GM12874 (cell line): Measurements from ENCODE around the gene ARHGEF7.

ENCODE experiments used
- CTCF ChIP-seq: IDR thresholded peaks from 2 replicates; pipeline ENCODE4 v1.5.1; 2011; ENCODE audit warnings: low read depth, mild to moderate bottlenecking, control low read depth, low read length, moderate library complexity; ENCODE audit not compliant: insufficient read depth

Gene ARHGEF7

GRCh38 chr13:111296417-111296816 is 181.3 kb downstream of the ARHGEF7 start:
- no peak for TF ChIP-seq CTCF

- TF ChIP-seq CTCF = no peak
Measured at GRCh38 chr13:111298214-111298975, 183.3 kb downstream of the ARHGEF7 start.

GRCh38 chr13:111302045-111302726 is 187.1 kb downstream of the ARHGEF7 start:
- TF ChIP-seq CTCF = no peak

- TF ChIP-seq CTCF = no peak
Measured at GRCh38 chr13:111303559-111303958, 188.4 kb downstream of the ARHGEF7 start.

GRCh38 chr13:111304041-111304544 is 189.0 kb downstream of the ARHGEF7 start:
- no peak for TF ChIP-seq CTCF

DNA sequence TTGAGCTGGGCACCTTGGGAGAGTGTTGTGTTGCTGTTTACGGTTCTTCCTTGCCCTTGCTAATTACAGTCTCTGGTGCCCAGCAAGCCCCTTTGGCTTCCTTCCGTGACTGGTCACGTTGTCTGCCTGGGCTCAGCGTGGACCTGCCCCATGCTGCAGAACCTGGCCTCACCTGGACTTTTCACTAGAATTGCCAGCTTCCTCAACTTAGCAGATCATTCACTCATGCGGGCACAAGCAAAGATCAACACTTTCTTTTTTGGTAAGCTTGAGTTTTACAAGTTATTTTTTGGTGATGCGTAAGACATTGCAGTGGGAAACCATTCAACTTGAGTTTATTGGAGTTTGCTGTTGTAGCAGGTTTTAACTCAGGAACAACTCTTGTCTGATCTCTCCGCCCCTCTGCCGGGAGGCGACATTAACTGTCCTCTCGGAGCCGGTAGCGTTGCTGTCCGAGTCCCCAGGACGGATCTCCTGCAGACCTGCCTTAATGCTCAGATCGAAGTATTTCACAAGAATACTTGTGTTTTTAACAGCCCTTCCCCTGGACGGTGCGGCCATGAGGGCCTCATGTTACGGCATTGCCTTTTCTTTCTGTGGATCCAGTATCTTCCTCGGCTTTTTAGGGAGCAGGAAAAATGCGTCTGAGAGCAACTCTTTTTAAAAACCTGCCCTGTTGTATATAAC is 189.6 kb downstream of the ARHGEF7 start:
- no peak for TF ChIP-seq CTCF

DNA sequence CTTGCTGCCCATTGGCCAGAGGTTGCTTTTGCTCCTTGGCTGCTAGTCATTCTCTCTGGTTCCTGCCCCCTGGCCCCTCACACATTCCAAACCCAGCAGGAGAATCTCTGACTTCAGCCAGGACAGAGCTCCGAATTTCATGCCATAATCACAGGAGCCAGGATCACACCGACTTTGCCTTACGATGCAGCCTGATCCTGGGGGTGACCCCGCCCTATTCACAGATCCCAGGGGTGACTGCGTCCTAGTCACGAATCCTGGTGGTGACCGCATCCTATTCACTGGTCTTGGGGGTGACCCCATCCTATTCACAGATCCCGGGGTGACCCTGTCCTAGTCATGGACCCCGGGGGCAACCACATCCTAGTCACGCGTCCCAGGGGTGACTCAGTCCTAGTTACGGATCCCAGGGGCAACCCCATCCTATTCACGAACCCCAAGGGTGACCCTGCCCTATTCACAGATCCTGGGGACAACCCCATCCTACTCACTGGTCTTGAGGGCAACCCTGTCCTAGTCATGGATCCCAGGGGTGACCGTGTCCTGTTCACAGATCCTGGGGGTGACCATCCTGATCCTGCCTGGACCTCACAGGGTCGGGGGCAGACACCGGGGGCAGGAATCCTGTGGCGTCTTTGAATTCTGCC is 198.0 kb downstream of the ARHGEF7 start:
- no peak for TF ChIP-seq CTCF
